HG02938 (cell line): Measurements from ENCODE around the gene TGM3.

Experiments
- ATAC-seq: cut with Tn5 transposase; IDR thresholded peaks from one replicate; pipeline ENCODE4 v1.9.1; 2021; ENCODE audit warnings: mild to moderate bottlenecking, moderate library complexity; ENCODE audit not compliant: unreplicated experiment

The TGM3 gene

GRCh38 chr20:2373098-2373497 lies 77.3 kb downstream of the TGM3 start:
- no peak for ATAC-seq

GRCh38 chr20:2374346-2375125 lies 78.7 kb downstream of the TGM3 start:
- no peak for ATAC-seq

- no peak for ATAC-seq
These were observed 83.1 kb downstream of the TGM3 start for GRCh38 chr20:2378893-2379292.

GRCh38 chr20:2379511-2380229 lies 83.9 kb downstream of the TGM3 start:
- no peak for ATAC-seq

- no peak for ATAC-seq
These were observed 84.8 kb downstream of the TGM3 start, which contains the start of gene TGM6 for GRCh38 chr20:2380601-2381000. Gene TGM6, plus strand, starts transcription at chr20:2380901. Its CDS starts 68 bp downstream, at chr20:2380969.

- no peak for ATAC-seq
These were observed 85.5 kb downstream of the TGM3 start for GRCh38 chr20:2381303-2381702.

GRCh38 chr20:2382833-2383232 lies 87.0 kb downstream of the TGM3 start:
- no peak for ATAC-seq

- ATAC-seq: no peak
These were observed 89.2 kb downstream of the TGM3 start for GRCh38 chr20:2385026-2385425.

- no peak for ATAC-seq
These were observed 89.7 kb downstream of the TGM3 start for GRCh38 chr20:2385496-2385895.

GRCh38 chr20:2386516-2387179 lies 90.8 kb downstream of the TGM3 start:
- no peak for ATAC-seq

- no peak for ATAC-seq
These were observed 91.4 kb downstream of the TGM3 start for GRCh38 chr20:2387180-2387577.

GRCh38 chr20:2387580-2387979 lies 91.8 kb downstream of the TGM3 start:
- no peak for ATAC-seq
